Stimulated activated CD8-positive, alpha-beta memory T cell treated with anti-CD3 and anti-CD28 coated beads, Interleukin-7, amount 100 ng/mL, for 24 hours (primary cell): ENCODE measurements around the gene RHOF.

Experiments used
- DNase-seq: peaks from one replicate; pipeline ENCODE4 v3.0.0-alpha.2; 2020; ENCODE audit warnings: low read depth

The RHOF gene

DNA sequence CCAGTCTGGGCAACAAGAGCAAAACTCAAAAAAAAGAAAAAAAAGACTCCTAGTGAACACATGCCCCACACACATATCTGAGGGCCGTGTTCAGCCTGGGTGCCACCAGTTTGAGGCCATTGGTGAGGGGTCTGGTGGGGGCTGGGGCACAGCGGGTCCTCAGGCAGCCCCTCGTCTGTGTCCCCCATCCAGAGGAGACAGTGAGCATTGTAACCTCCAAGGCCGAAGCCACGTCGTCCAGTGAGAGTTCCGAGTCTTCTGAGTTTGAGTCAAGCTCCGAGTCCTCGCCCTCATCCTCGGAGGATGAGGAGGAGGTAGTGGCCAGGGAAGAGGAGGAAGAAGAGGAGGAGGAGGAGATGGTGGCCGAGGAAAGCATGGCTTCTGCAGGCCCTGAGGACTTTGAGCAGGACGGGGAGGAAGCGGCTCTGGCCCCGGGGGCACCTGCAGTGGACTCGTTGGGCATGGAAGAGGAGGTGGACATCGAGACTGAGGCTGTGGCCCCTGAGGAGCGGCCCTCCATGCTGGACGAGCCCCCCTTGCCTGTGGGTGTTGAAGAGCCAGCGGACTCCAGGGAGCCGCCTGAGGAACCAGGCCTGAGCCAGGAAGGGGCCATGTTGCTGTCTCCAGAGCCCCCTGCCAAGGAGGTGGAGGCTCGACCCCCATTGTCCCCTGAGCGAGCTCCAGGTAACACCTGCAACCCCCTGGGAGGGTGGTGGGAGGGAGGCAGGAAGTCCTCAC is 25.9 kb upstream of the RHOF start:
- no peak for DNase-seq

DNA sequence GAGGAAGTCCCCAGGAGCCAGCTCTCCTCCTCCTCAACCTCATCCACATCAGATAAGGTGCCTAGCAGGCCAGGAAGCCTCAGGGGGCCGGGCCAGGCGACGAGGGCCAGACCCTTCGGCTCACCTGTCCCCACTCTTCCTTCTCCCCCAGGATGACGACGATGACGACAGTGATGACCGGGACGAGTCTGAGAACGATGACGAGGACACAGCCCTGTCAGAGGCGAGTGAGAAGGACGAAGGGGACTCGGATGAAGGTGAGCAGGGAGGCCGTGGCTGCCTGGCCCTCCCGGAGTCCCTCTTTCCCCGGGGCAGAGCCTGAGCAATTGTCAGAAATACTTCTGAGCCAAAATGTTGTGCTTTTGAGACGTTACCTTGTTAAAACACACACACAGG is 24.2 kb upstream of the RHOF start:
- DNase-seq: no peak

DNA sequence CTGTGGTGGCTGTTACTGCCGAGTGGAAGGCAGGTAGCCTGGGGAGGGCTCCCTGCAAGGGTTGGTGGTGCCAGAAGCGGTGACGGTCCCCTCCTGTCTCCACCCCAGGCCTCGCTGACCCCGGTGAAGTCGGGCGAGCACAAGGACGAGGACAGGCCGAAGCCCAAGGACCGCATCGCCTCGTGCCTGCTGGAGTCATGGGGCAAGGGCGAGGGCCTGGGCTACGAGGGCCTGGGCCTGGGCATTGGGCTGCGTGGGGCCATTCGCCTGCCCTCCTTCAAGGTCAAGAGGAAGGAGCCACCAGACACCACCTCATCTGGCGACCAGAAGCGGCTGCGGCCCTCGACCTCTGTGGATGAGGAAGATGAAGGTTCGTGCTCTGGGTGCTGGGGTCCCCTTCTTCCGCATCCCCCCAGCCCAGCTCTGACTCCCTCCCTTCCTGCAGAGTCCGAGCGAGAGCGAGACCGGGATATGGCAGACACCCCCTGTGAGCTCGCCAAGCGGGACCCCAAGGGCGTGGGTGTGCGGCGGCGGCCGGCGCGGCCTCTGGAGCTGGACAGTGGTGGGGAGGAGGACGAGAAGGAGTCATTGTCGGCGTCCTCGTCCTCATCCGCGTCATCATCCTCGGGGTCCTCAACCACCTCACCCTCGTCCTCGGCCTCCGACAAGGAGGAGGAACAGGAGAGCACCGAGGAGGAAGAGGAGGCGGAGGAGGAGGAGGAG is 23.6 kb upstream of the RHOF start:
- no peak for DNase-seq

DNA sequence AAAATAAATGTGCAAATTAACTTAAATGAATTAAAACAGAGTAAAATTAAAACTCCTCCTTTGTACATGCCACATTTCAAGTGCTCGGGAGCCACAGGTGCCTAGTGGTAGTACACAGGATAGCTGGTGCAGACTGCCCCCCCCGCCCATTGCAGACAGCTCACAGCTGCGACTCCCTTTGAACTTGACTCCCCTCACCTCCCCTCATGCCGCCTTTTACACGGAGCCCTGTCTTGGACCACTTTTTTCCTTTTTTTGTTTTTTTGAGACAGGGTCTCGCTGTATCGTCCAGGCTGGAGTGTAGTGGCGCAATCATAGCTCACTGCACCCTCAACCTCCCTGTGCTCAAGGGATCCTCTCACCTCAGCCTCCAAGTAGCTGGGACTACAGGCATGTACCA is 21.8 kb upstream of the RHOF start:
- DNase-seq: no peak

DNA sequence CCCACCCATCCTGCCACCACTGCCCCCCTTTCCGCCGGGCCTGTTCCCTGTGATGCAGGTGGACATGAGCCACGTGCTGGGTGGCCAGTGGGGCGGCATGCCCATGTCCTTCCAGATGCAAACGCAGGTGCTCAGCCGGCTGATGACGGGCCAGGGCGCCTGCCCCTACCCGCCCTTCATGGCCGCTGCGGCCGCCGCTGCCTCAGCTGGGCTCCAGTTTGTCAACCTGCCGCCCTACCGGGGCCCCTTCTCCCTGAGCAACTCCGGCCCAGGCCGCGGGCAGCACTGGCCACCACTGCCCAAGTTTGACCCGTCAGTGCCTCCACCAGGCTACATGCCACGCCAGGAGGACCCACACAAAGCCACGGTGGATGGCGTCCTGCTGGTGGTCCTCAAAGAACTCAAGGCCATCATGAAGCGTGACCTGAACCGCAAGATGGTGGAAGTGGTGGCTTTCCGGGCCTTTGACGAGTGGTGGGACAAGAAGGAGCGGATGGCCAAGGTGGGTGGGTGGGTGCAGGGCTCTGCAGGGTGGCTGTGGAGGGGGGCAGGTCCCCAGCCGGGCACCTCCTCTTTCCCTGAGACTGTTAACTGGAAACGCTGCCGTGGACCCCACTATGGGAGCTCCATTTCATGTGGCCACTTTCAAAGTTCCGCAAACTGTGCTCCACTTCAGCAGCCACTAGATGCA is 21.1 kb upstream of the RHOF start:
- no peak for DNase-seq

DNA sequence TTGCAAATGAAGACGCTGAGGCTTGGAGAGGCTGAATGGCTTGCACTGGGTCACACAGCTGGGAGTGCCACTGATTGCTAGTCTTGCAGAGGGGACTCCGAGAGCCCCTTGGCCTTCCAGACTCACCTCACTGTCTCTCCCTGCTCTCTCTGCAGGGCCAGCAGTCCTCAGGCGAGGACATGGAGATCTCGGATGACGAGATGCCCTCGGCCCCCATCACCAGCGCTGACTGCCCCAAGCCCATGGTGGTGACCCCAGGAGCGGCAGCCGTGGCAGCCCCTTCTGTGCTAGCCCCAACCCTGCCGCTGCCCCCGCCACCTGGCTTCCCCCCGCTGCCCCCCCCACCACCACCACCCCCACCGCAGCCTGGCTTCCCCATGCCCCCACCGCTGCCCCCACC is 20.5 kb upstream of the RHOF start:
- no peak for DNase-seq

DNA sequence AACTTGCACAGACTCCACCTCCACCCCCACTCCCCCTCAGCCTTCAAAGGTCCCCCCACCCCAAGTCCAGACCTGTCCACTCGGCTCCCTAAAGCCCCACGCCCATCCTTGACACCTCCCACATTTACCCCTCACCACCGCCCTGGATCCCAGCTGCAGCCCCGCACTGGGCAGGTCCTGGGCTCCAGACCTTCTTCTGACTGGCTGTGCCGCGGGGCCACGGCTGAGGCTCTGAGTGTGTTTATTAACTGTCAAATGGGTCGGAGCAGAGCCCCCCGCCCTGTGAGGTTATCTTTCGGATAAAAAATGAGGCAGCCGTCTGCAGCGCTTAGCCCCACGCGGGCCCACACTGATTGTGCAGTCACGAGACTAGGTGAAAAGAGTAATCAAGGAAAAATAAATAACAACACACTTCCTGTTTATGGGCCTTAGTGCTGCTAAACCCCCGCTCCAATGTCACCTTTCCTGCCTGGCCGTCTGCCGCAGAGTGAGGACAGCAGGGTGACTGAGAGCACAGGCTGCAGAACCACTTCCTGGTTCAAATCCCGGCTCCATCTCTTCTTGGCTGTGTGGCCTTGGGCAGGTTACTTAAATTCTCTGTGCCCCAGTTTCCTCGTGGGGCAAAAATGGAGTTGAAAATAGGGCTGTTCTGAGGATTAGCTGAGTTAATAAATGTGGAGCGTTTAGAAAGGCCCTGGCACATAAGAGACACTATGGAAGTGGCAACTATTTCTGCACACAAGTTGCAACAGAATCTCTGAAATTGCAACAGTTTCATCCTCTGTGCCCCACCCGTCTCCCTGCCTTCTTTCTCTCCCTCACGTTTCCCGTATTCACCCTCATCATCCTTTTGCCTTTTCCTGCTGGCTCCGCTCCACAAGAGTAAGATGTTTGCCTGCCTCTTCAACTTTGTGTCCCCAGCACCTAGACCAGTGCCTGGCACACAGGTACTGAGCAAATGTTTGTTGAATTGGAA is 19.7 kb upstream of the RHOF start:
- no peak for DNase-seq

DNA sequence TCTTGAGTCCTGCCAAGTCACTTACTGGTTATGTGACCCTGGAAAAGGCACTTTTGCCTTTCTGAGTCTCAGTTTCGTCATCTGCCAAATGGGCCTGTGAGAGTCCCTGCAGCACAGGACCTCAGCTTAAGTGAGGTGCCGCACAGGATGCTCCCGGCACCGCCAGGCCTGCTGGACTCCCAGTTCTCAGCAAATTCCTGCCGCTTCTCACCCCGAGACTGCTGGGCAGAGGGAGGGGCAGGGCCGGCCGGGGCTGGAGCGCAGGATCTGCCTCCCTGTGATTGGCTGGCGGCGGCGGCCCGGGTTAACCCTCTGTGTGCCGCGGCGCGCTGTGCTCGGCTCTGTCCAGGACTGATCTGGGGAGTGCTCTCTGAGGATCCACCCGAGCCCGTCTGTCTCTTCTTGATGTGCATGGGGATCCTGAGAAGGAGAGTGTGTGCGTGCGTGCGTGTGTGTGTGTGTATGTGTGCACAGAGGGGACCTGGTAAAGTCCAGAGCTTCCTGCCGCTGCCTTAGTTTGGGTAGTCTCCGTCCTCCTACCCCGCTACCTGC is 18.9 kb upstream of the RHOF start:
- DNase-seq: no peak

DNA sequence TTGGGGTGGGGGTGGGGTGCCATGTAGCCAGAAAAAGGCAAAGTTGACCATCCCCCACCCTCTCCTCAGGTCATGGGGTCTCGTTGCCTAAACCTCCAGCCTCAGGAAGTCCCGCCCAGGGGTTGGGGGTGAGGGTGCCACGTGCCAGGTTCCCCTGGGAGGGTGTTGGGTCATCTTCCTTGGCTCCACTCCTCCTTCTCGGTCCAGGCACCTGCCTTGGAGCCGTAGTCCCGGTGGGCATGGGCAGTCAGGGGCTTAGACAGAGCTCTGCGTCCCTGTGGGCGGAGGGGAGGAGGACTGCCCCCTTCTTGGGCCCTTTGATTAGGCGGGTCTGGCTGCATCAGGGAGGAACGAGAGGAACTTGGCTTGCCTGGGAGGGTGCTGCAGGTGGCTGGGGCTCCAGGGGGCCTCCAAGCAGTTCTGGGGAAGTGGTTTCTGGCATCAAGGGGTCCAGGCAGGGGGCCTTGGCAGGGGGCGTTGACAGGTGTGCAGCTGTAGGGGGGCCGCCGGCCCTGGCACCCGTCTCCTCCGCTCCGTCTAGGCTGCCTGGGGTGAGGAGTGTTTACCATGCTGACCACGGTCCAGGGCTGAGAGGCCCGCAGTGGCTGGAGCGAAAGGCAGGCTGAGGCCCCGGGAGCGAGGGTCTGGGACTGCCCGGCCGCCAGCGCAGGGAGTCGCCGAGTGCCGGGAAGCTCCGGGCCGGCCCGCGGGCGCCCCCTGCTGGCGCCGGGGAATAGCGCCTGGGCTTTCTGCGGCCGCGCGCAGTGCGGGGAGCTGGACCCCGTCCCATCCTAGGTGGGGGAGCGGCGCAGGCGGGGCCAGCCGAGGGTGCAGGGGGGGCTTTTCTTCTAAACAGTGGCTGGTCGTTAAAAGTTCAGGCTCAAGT is 18.2 kb upstream of the RHOF start:
- no peak for DNase-seq

DNA sequence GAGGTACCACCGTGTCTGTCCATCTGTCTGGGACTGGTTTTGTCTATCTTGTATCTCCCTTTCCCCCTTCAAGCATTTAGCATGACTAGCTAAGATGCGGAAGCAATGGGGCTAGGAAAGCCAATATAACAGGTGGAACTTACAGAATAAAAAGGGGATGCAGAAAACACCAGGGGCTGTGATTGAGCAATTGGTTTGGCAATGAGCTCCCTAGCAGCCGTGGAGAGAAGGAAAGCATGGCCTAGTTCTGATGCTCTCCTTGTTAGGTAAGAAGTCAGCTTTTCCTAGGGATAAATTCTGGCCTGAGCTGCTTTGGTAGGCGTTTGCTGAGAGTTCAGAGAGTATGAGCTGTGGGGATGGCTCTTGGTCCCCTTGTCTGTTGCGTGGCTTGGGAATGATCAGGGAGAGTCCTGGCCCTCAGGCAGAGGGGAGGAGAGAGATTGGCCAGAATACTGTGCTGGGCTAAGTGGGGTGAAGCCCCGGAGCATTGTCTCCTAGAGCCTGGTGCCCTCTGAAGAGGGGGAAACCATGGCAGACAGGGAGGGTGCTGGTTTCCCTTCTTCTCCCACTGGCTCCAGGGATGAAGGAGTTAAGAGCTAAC is 17.4 kb upstream of the RHOF start:
- DNase-seq: no peak

DNA sequence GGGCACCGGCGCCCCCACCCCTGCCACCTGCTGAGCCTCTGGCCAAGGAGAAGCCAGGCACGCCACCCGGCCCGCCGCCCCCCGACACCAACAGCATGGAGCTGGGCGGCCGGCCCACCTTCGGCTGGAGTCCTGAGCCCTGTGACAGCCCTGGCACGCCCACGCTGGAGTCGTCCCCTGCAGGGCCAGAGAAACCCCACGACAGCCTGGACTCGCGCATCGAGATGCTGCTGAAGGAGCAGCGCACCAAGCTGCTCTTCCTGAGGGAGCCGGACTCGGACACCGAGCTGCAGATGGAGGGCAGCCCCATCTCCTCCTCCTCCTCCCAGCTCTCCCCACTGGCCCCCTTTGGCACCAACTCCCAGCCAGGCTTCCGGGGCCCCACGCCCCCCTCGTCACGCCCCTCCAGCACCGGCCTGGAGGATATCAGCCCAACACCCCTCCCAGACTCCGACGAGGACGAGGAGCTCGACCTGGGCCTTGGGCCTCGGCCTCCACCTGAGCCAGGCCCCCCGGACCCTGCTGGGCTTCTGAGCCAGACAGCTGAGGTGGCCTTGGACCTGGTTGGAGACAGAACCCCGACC is 16.8 kb upstream of the RHOF start:
- no peak for DNase-seq

DNA sequence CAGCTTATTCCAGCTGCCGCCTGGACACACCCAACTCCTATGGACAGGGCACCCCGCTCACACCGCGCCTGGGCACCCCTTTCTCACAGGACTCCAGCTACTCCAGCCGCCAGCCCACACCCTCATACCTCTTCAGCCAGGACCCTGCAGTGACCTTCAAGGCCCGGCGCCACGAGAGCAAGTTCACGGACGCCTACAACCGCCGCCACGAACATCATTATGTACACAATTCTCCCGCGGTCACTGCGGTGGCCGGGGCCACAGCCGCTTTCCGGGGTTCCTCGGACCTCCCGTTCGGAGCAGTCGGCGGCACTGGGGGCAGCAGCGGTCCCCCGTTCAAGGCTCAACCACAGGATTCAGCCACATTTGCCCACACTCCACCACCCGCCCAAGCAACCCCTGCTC is 16.2 kb upstream of the RHOF start:
- DNase-seq: no peak

DNA sequence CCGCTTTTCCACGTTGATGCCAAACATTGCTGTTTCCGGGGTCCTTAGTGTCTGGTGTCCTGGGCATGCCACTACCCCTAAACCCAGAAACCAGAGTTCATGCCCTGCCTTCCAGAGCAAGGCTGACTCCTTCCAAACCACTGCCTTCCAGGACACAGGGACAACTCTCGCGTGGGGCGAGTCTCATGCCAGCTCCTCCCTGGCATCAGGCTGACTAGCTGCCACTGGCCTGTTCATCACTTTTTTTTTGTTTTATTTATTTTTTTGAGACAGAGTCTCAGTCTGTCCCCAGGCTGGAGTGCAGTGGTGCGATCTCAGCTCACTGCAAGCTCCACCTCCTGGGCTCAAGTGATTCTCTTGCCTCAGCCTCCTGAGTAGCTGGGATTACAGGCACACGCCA is 15.1 kb upstream of the RHOF start:
- no peak for DNase-seq

DNA sequence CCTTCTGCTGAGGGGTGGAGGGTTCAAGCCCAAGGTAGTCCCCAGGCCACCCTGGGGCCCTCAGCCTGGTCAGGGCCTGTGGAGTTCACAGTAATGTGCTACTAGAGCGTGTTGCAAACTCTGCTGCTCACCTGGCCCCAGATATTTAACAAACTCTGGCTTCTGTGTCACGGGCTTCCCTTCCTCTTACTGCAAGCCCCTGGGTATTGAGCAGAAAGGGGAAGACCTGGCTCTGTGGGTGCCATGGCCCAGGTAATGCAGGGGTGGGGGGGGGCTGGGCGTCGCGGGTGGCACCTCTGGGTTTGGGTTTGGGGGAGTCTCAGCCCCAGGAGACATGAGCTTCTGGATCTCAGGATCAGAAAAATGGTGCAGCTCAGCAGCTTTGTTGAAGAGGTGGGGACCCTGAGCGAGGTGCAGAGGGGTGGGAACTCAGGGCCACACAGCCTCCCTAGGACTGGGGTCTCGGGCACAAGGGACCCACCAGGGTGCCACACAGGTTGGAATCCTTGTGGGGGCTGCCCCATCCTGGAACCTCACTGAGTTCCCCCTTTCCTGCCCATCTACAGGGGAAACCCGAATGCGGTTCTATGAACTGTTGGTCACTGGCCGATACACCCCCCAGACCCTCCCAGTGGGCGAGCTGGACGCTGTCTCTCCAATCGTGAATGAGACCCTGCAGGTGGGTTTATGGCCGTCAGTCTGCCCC is 14.3 kb upstream of the RHOF start:
- DNase-seq: no peak

DNA sequence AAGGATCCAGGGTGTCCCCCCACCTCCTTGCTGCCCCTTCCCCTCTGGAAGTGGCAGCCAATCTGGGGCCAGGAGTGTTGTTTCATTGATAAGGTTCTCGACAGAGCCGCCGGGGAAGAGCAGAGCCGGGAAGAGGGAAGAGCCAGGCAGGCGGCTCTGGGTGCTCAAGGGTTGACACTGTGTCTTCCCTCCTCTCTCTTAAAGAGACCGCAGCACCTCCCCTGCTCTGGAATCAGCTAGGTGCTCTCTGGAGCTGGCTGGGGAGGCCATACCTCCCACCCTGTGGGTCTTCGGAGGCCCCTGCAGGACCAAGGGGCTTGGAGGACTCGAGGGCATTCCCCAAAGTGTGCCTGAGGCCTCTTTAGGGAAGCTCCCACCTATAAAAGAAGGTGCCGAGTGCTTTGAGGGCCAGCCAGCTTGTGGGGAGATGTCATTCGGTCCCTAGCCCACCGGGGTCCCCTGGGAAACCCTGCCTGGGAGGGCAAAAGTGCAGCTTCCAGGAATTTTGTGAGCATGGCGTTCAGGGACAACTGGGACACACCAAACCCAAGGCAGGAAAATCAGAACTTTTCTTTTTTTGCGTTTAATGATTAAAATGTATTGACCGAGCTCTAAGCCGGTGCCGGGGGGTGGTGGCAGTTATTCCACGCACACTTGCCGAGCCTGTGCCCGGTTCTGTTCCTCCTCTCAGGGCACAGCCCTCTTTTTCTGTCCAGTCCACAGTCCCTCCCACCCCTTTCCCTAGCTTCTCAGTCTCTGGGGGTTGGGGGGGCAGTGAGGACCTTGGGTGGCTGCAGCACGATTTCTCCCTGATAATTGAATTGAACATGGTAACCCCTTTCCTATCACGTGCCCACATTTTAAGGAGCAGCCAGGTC is 13.3 kb upstream of the RHOF start:
- no peak for DNase-seq

DNA sequence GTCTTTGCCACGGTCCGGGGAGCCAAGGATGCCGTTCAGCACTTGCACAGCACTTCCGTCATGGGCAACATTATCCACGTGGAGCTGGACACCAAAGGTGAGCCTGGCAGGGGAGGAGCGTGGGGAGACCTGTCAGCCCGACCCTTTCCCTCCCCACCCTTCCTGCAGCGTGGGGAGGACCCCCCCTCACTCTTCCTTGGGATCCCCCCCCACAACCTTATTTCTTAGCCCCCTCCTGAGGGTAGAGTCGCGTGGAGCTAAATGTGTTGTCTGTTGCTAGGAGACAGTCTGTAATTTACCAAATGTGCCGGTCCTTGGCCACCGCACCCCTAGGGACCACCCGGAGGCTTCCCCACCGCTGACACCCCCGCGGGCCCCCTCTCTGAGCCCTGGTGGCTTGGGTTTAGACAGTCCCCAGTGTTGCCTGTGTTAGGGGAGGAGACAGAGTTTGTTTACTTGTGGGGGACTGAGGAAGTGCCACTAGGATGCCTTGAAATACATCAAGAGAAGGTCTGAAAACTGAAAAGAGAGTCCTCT is 12.6 kb upstream of the RHOF start:
- DNase-seq: no peak

DNA sequence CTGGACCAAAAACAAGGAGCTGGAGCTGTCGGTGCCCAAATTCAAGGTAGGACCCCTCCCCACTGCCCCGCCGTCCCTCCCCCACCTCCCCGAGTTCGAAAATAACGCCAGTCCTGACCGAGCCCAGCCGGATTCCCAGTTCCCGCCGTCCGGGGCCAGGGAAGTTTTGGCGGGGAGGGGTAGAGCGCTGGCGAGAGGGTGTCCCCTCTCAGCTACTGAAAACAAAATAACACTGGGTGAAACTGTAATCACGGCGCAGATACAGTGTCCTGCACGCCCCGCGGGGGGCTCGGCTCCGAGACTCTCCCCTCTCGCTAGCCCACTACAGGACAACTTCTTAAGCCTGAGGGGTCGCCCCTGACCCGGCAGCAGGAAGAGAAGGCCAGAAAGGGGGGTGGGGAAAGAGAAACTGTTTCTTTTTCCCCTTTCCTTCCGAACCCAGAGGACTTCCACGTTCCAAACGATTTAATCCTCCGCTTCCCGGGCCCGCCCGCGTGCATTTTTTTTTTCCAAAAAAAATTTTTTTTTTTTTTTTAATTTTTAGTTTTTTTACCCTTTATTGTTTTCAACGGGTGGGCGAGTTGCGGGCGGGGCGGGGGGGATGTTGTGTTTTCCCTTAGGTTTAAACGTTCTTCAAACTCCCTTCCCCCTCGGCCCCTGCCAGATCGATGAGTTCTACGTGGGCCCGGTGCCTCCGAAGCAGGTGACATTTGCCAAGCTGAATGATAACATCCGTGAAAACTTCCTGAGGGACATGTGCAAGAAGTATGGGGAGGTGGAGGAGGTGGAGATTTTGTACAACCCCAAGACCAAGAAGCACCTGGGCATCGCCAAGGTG is 11.9 kb upstream of the RHOF start:
- no peak for DNase-seq
